ENCODE data around the gene CPNE8.

The CPNE8 gene

GRCh38 chr12:38610808-38611350, 294.5 kb downstream of the CPNE8 start:
- DNase-seq (ENCODE audit: extremely low read depth, low read depth) = no peak
- H3K4me3 ChIP-seq (replicated peaks; ENCODE audit: low read depth, low read length) = no peak overlapping the region
- TF ChIP-seq CTCF (IDR thresholded peaks at IDR 0.05; ENCODE audit: low read depth, low read length, missing control alignments) = no peak

- TF ChIP-seq CTCF (IDR thresholded peaks at IDR 0.05; ENCODE audit: low read depth, low read length, missing control alignments) = no peak
- no peak for DNase-seq (ENCODE audit: extremely low read depth, low read depth)
- no peak overlapping the region for H3K4me3 ChIP-seq (replicated peaks; ENCODE audit: low read depth, low read length)
Measured at GRCh38 chr12:38607295-38607694, 298.1 kb downstream of the CPNE8 start.

All from HFF-Myc (cell line).